NB4 (cell line): ENCODE data around the gene VWA2.

ENCODE experiments used
- MAX ChIP-seq: IDR thresholded peaks from 2 replicates; pipeline ENCODE4 v1.6.1; 2011; ENCODE audit warnings: low read depth, low read length
- POLR2A ChIP-seq: IDR thresholded peaks from 2 replicates; pipeline ENCODE4 v1.6.1; 2011; ENCODE audit warnings: mild to moderate bottlenecking; ENCODE audit not compliant: insufficient read length; ENCODE audit errors: extremely low read depth
- TF ChIP-seq, protein P1 (sequence below): IDR thresholded peaks from one replicate; pipeline ENCODE4 v1.5.1; 2012; ENCODE audit warnings: low read depth, low read length

DNA sequence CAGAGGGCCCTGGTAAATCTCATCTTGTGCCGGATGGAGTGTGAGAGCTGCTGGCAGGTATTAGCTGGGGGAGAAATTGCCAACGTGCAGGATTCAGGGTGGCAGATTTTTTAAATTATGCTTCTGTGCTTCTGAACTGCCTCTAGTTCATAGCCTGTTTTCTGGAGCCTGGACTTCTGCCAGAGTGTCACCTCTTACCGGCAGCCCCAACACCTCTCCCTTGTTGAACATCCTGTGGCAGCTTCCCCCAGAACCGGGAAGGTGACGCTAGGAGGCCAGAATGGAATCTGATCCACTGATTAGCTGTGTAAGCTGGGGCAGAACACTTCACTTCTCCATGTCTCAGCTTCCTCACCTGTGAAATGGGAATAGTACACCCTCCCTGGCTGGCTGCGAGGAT is 5.1 kb downstream of the VWA2 start:
- TF ChIP-seq POLR2A (no peak), MAX (no peak)
- TF ChIP-seq, protein P1, sequence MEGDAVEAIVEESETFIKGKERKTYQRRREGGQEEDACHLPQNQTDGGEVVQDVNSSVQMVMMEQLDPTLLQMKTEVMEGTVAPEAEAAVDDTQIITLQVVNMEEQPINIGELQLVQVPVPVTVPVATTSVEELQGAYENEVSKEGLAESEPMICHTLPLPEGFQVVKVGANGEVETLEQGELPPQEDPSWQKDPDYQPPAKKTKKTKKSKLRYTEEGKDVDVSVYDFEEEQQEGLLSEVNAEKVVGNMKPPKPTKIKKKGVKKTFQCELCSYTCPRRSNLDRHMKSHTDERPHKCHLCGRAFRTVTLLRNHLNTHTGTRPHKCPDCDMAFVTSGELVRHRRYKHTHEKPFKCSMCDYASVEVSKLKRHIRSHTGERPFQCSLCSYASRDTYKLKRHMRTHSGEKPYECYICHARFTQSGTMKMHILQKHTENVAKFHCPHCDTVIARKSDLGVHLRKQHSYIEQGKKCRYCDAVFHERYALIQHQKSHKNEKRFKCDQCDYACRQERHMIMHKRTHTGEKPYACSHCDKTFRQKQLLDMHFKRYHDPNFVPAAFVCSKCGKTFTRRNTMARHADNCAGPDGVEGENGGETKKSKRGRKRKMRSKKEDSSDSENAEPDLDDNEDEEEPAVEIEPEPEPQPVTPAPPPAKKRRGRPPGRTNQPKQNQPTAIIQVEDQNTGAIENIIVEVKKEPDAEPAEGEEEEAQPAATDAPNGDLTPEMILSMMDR: no peak
